ENCODE measurements around the gene UBE2G1.

The UBE2G1 gene

GRCh38 chr17:4313221-4314114 lies 53.0 kb downstream of the UBE2G1 start:
- no peak for DNase-seq
- Histone ChIP-seq H3K9ac (ENCODE audit: low read depth, low read length) (no peak overlapping the region), H3K4me3 (ENCODE audit: low read depth in 1 of 2, low read length in 2 of 2) (no peak overlapping the region), H3K9me3 (ENCODE audit: insufficient read depth, low read length, severe bottlenecking) (no peaks in the 10 kb centered on the region), H2AFZ (ENCODE audit: low read depth, low read length) (no peak overlapping the region), H4K20me1 (ENCODE audit: insufficient read depth, low read length) (peaks cover 71% of the 10 kb centered on the region), H3K27me3 (ENCODE audit: insufficient read depth, low read length, poor library complexity) (no peaks in the 10 kb centered on the region), H3K4me1 (ENCODE audit: insufficient read depth, low read length) (no peaks in the 10 kb centered on the region), H3K27ac (ENCODE audit: low read length) (no peak overlapping the region), H3K79me2 (ENCODE audit: insufficient read depth, low read length) (peaks cover 95% of the 10 kb centered on the region), H3K36me3 (ENCODE audit: insufficient read depth, low read length) (peaks cover 1% of the 10 kb centered on the region; the same call in 1 of the 2 replicates), H3K4me2 (ENCODE audit: insufficient read depth, low read length) (no peak overlapping the region)
- no peak for TF ChIP-seq CTCF (IDR thresholded peaks at IDR 0.05; ENCODE audit: borderline replicate concordance, extremely low read depth, low read length, poor library complexity, severe bottlenecking)
- no peak for TF ChIP-seq EZH2 (IDR thresholded peaks at IDR 0.05; ENCODE audit: borderline replicate concordance, low read depth, low read length, severe bottlenecking)
- ATAC-seq (ENCODE audit: insufficient read depth, low read depth), result no peak

GRCh38 chr17:4310354-4311060 lies 56.0 kb downstream of the UBE2G1 start:
- ATAC-seq (ENCODE audit: insufficient read depth, low read depth) (no peak), DNase-seq (no peak)

GRCh38 chr17:4309897-4310296 lies 56.6 kb downstream of the UBE2G1 start:
- ATAC-seq (ENCODE audit: insufficient read depth, low read depth), result no peak
- no peak overlapping the region for H3K27ac ChIP-seq (ENCODE audit: low read length)
- no peak overlapping the region for H3K4me3 ChIP-seq (ENCODE audit: low read depth in 1 of 2, low read length in 2 of 2)
- no peak overlapping the region for H2AFZ ChIP-seq (ENCODE audit: low read depth, low read length)
- H3K79me2 ChIP-seq (ENCODE audit: insufficient read depth, low read length), result peaks cover 87% of the 10 kb centered on the region
- no peak for DNase-seq
- no peaks in the 10 kb centered on the region for H3K9me3 ChIP-seq (ENCODE audit: insufficient read depth, low read length, severe bottlenecking)
- H3K4me2 ChIP-seq (ENCODE audit: insufficient read depth, low read length), result no peak overlapping the region
- H3K9ac ChIP-seq (ENCODE audit: low read depth, low read length), result no peak overlapping the region
- TF ChIP-seq CTCF (IDR thresholded peaks at IDR 0.05; ENCODE audit: borderline replicate concordance, extremely low read depth, low read length, poor library complexity, severe bottlenecking) (no peak), EZH2 (IDR thresholded peaks at IDR 0.05; ENCODE audit: borderline replicate concordance, low read depth, low read length, severe bottlenecking) (no peak)
- peaks cover 17% of the 10 kb centered on the region; the same call in 1 of the 2 replicates for H3K36me3 ChIP-seq (ENCODE audit: insufficient read depth, low read length)
- peaks cover 59% of the 10 kb centered on the region; the same call in 1 of the 2 replicates for H4K20me1 ChIP-seq (ENCODE audit: insufficient read depth, low read length)
- H3K27me3 ChIP-seq (ENCODE audit: insufficient read depth, low read length, poor library complexity), result no peaks in the 10 kb centered on the region
- no peaks in the 10 kb centered on the region for H3K4me1 ChIP-seq (ENCODE audit: insufficient read depth, low read length)

More at GRCh38 chr17:4310354-4311060, 56.0 kb downstream of the UBE2G1 start:
- Histone ChIP-seq H3K36me3 (ENCODE audit: insufficient read depth, low read length) (peaks cover 17% of the 10 kb centered on the region; the same call in 1 of the 2 replicates), H3K4me2 (ENCODE audit: insufficient read depth, low read length) (no peak overlapping the region), H3K79me2 (ENCODE audit: insufficient read depth, low read length) (peaks cover 88% of the 10 kb centered on the region), H3K9me3 (ENCODE audit: insufficient read depth, low read length, severe bottlenecking) (no peaks in the 10 kb centered on the region), H3K27ac (ENCODE audit: low read length) (no peak overlapping the region), H3K9ac (ENCODE audit: low read depth, low read length) (no peak overlapping the region), H3K27me3 (ENCODE audit: insufficient read depth, low read length, poor library complexity) (no peaks in the 10 kb centered on the region), H2AFZ (ENCODE audit: low read depth, low read length) (no peak overlapping the region), H3K4me3 (ENCODE audit: low read depth in 1 of 2, low read length in 2 of 2) (no peak overlapping the region), H4K20me1 (ENCODE audit: insufficient read depth, low read length) (peaks cover 56% of the 10 kb centered on the region; the same call in 1 of the 2 replicates), H3K4me1 (ENCODE audit: insufficient read depth, low read length) (no peaks in the 10 kb centered on the region)
- TF ChIP-seq EZH2 (IDR thresholded peaks at IDR 0.05; ENCODE audit: borderline replicate concordance, low read depth, low read length, severe bottlenecking) (no peak), CTCF (IDR thresholded peaks at IDR 0.05; ENCODE audit: borderline replicate concordance, extremely low read depth, low read length, poor library complexity, severe bottlenecking) (no peak)

All from DND-41 (cell line).